Endometrial microvascular endothelial cells (primary cell): ENCODE results near the gene FIS1. TPM values are rescaled to one million over a fixed set of nuclear protein-coding genes. Genes with fewer than 3 reads are reported as not detected.
"Not testable (repeated sequence)": the region's sequence is repeated elsewhere in the genome, so short reads cannot be mapped to it uniquely, and the experiment has no call there.

ENCODE experiments used
- in situ Hi-C: cut with HindIII; loops from 2 replicates; pipeline ENCODE4 v1.10.0; 2017; ENCODE audit warnings: low sequenced_read_pairs, low pct_unique_long_range_greater_than_20kb; ENCODE audit errors: inconsistent ontology term
- total RNA-seq: library from RNA; depleted of rRNA; stranded (reverse); fragments of >200 nt; gene quantifications from one replicate; pipeline ENCODE4 v1.2.3, GENCODE V29; 2015; ENCODE audit errors: inconsistent ontology term

The FIS1 gene
- total RNA-seq, 1 donor from 2014 or later, result 240 TPM

DNA sequence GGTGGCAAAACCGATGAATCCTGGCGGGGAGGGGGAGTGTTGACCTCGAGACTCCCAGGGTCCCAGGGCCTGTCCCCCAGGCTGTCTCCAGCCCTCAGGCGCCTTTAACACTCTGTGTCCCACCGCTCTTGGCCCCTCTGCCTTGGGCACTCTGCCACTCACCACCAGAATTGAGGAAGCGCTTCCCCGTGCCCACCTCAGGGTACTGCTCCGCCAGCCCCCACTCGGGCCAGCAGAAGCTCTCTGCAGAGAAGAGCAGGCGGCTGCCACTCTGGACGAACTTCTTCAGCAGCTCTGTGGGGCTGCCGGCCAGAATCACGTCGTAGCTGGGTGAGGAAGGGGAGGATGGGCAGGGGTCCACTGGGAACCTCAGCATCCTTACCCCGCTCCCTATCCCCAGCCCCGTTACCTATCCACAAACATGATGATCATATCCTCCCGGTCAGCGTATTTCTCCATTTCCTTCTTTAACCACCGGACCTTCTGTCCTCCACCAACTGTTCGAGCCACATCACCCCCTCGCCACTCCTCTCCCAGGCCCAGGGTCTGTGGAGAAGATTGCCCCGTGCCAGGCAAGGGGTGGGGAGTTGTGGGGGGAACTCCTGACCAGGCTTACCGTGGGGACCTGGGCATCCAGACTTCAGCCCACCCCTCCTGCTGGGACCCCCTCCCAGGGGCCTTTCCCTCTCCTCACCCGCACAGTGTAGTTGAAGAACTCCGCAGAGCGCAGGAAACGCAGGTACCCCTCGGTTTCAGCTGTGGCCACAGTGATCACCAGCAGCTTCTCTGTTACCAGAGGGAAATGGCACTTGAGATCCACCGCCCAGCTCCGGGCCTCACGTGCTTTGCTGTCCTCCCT lies 28.7 kb downstream of the FIS1 start:
- in situ Hi-C loops, result no loop called here

DNA sequence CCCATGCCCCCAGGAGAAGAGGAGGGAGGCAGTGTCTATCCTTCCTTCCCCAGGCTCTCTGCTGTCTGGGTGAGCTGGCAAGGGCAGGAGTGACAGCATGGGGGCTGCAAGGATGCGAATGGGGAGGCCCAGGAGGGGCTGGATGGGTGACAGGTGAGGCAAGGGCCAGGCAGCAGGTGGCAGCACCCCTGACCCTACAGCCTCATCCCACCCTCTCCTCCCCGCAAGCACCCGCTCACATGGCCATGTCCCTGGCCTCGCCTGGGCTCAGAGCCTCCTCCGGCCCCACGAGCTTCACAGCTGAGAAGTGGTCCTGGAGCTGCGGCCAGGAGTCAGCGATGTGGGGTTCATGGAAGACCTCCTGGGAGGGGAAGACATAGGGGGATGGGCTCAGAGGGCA lies 32.9 kb downstream of the FIS1 start:
- in situ Hi-C loops, result no loop called here

DNA sequence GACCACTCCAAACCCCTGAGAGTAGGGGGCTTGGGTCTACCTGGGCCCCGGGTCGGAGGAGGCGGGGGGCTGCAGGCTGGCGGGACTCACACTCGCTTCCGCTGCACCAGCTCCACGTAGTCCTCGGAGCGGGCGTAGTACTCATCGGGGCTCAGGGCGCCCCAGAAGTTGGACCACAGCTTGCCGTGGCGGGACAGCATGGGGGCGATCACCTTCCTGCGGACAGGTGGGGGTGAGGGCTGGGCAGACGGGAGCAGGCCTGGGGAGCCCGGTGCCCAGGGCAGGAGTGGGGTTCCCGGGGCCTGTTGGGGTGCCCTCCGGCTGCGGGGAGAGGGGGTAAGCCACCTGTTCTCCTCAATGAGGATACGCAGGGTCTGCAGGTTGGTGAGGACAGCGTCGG lies 33.4 kb downstream of the FIS1 start:
- in situ Hi-C loops, result no loop called here

DNA sequence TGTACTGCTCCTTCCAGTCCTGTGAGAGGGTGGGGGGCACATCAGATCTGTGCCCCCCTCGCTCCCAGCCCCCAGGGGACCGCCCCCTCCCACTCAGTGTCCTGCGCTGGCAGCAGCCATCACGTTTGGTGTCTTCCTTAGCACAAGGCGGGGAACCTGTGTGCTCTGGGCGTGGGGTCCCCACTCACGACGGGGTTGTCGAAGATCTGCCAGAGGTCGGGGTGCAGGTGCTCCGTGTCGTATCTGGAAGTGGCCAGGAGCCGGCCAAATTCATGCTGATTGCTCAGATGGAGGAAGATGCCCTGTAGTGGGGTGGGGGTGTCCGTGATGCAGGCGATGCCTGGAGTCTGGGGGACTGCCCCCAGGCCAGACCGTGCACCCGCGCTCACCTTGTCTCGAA lies 34.7 kb downstream of the FIS1 start:
- in situ Hi-C loops, result no loop called here

DNA sequence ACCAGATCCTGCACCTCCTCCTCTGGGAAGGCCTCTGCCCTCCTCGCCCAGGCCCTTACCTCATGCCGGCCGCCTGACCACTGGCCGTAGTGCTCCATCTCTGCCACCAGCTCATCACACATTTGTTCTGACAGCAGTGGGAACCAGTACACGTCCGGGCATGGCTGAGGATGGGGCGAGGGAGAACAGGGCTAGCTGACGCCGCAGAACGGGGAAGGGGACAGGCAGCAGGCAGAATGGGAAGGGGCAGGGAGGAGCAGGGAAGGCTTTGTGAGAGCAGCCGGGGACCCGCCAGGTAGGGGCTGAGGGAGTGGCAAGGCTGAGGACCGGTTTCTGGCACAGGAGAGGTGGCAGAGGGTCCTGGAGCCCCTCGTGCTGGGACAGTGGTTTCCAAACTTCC lies 36.1 kb downstream of the FIS1 start:
- in situ Hi-C loops, result no loop called here

DNA sequence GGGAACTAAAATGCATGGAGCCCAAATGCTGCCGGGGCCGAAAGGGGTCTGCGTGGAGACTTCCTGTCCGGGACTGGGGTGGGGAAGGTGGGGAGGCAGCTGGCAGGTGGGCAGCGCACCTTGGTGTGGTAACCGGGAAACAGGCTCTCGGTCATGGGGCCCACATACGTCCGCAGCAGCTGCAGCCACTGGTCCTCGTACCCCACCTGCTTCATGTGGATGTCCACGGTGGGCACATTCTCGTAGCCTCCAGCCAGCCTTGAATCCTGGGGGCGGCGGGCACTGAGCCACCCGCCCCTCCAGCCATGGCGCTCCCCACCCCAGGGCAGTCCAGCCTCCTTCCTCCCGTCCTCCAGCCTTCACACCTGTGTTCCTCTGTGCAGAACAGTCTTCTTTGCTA lies 37.4 kb downstream of the FIS1 start:
- in situ Hi-C loops, result no loop called here

DNA sequence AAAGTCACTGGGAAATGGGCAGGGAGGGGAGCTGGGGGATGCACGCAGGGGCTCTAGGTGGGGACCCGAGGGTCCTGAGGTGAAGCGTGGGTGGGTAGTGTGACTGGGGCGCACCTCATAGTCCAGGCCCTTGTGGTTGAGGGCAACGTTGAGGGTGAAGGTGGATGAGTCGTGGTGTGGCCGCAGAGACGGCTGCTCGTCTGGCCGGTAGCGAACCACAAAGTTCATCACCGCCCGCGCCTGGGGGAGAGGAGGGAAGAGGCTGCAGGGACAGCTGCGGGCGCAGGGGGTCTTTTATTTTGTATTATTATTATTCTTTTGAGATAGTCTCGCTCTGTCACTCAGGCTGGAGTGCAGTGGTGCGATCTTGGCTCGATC lies 38.2 kb downstream of the FIS1 start:
- in situ Hi-C loops, result no loop called here

DNA sequence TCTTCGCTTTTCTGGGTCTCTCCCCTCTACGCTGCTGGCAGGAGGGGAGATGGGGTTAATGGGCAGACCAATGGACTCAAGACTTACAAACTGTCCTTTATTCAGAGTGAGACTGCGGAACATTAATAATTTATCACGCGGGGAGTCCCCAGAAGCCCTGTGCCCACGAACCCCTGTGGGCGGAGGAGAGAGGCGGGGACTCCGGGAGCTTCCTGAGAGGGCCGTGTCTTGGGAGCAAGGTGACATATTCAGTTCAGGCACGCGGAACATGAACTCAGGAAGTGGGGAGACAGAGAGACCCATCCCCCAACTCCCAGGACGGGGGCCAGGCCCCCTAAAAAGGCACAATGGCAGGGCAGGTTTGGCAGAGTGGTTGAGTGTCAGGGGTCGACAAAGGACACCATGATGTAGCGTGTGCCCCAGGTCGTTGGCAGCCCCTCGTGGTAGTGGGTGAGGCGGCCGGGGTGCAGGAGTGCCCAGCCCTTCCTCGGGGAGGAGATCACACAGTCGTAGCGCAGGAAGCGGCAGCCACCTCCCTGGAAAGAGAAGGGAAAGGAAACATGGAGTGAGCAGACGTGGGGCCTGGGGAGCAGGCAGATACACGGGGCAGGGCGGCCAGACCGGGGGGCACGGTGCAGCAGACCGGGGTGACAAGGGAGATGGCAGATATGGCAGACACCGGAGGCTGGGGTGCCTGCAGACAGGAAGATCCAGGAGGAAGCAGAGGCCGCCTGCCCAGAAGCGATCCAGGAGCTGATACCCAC lies 38.8 kb downstream of the FIS1 start:
- in situ Hi-C loops, result no loop called here

DNA sequence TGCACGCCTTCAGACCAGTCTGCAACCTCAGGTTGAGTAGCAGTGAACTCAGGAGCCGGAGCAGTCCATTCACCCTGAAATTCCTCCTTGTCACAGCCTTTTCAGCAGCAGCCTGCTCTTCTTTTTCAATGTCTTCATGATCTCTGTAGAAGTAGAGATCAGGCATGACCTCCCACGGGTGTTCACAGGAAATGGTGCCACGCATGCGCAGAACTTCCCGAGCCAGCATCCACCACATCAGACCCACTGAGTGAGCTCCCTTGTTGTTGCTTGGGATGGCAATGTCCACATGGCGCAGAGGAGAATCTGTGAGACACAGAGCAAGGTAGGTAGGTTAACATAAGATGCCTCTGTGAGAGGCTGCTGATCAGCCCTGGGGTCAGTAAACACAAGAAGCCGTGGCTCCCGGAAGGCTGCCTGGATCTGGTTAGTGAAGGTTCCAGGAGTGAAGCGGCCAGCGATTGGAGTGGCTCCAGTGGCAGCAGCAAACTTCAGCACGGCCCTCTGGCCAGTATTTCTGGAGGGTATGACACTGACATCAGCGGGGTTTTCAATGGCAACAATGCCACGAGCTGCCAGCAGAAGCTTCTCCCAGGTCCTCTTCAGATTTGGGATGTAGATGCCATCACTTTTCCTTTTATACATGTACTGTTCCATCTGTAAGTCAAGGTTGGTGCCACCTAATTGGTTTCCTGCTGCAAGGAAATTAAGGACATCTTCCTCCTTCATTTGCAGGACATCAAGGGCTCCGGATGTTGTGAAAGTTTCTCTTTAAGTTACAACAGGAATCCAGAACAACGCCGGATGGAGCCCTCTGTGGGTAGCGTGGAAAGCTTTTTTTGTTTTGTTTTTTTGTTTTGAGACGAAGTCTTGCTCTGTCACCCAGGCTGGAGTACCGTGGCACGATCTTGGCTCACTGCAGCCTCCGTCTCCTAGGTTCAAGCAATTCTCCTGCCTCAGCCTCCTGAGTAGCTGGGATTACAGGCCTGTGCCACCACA lies 40.8 kb downstream of the FIS1 start:
- in situ Hi-C loops, result not testable (repeated sequence)

DNA sequence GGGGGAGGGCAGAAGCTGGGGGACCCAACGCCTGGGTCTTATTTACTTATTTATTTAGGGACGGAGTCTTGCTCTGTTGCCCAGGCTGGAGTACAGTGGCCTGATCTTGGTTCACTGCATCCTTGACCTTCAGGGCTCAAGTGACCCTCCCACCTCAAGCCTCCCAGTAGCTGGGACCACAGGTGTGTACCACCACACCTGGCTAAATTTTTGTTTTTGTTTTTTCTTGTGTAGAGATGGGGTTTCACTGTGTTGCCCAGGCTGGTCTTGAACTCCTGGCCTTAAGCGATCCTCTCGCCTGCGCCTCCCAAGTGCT lies 42.3 kb downstream of the FIS1 start:
- in situ Hi-C loops, result no loop called here

DNA sequence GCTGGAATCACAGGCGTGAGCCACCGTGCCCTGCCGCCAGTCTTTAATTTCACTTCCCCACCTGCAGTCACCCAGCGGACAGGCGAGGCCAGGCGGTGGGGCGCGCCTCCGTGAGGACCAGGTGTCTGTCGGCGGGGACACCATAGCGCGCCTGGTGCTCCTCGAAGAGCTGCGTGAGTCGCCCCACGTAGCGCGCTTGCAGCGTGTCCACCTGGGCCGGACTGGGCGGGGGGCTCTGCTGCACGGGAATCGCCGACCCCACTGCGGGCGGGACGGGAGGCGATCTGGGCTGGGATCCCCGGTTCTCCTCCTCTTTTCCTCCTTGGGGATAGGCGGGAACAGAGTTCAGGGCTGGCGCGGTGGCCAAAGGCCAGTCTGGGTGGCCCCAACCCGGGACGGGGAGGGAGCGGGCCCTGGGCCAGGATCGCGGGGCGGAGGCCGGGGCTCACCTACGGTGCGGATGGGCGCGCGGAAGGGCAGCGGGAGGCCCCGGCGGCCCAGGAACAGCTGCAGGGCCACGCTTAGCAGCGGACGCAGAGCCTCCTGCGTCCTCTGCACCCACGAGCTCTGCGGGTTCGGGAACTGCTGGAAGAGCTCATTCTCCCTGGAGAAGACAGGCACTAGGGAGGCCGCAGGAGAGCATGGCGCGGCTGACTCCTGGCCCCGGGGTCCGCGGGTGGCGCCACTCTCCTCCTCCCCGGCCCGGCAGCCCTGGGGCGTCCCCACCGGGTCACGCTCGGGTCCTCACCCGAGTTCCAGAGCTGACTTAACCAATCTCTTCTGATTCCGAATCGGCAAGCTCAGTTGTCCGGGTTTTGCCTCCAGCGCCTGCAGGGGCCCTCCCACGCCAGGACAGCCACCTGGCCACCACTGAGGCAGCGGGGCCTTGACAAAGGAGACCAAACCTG lies 42.9 kb downstream of the FIS1 start:
- in situ Hi-C loops, result no loop called here

DNA sequence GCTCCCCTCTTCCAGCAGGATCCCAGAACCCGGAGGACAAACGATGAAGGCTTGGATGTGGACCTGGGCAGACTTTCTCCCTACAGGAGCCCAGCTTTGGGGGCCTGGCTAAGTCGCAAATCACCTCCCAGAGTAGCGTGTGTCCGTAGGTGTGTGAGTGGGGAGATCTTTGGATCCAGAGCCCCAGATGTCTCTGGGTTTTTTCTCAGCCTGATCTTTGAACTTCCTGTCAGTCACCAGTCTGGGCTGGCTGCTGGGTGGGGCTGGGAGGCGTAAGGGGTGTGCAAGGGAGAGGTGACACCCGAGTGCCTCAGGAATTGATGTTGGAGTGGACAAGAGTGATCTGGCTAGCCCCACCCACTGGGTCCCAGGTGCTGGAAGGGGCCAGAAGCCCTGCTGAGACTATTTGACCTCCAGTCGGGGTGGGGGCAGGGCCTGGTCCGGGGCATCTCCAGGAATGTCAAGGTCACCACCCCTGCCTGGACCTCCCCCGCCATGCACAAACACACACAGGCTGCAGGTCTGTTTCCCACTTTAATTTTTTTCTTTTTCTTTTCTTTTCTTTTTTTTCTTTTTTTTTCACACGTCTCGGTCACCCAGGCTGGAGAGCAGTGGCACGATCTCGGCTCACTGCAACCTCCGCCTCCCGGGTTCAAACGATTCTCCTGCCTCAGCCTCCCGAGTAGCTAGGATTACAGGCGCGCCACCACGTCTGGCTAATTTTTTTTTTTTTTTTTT lies 43.9 kb downstream of the FIS1 start, which contains the start of gene MOGAT3:
MOGAT3 (minus strand) TSS at position 175 of the 738 bp plus-strand sequence. CDS start 182 bp downstream, outside the sequence.
- in situ Hi-C loops, result no loop called here

DNA sequence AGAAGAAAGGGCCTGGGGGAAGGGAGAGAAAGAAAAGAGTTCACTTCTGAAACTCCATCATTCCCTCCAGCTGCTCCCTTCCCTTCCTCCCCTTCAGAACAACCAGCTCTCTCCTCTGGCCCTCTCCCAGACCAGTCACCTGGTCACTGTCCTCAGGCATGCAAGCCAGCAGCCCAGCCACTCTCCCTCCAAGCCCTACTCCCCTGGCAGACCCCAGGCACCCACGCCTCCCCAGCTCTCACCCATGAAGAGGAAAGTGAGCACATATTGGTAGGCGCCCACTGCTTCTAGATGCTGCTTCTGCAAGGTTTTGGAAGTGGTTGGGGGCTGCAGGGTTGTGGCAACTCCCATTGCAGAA lies 44.4 kb downstream of the FIS1 start:
- in situ Hi-C loops, result no loop called here

DNA sequence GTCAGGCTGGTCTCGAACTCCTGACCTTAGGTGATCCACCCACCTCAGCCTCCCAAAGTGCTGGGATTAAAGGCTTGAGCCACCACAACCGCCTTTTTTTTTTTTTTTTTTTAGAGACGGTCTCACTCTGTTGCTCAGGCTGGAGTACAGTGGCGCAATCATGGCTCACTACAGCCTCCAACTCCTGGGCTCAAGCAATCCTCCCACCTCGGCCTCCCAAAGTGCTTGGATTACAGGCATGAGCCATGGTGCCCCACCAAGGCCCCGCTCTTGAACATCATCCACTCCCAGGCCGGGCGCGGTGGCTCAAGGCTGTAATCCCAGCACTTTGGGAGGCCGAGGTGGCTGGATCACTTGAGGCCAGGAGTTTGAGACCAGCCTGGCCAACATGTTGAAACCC lies 45.4 kb downstream of the FIS1 start:
- in situ Hi-C loops, result not testable (repeated sequence)

DNA sequence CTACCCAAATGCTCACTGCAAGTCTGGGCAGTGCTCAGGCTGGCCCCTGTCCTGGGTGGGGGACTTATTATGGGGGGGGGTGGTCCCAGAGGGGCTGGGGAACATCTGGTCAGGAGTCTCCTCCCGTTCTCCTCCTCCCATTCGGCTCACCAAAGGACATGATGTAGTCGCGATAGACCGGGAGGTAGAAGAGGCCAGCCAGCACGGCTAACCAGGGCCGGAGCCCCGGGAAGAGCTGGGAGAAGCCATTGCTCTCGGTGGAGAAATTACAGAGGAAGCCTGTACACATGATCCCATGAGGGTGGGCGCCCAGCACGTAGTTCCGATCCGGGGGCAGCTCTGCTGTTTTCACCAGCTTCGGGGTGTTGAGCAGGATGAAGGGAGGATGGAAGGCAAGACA lies 46.4 kb downstream of the FIS1 start:
- in situ Hi-C loops, result no loop called here

DNA sequence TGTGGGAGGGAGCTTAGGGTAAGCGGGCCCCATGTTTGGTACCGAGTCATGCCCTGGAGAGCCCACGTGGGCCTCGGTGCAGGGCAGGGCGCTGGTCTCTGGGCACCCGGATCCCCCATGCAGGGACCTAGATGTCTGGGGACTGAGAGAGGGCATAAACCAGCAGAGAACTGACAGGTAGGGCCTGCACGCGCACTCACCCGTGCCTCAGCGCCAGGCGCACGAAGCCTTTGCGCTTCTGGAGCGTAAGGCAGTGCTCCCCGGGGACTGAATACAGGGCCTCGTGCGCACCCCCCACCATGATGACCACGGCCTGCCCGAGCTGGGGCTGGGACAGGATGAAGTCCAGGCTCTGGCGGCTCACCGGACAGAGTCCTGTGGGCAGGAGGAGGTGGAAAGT lies 46.9 kb downstream of the FIS1 start:
- in situ Hi-C loops, result no loop called here

DNA sequence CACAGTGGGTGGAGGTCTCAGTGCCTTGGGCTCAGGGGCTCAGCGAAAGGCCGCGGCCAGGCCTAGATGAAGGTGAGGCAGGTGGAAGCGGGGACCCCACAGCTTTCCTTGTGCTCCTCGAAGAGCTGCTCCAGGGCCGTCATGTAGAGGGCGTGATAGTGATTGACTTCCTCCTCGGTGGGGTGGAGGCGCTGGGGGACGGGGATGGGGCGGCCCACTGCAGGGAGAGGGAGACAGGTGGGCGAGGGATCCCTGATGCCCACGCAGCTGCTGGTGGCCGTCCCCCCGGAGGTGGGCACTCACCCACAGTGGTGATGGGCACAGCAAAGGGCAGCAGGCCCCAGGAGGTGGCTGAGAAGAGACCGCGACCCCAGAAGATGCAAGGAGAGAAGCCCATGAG lies 49.0 kb downstream of the FIS1 start:
- in situ Hi-C loops, result no loop called here
